ENCODE measurements around the gene SPI1.
A peak's percentile ranks its signal among the peaks of the same experiment; 100 is the strongest.

Gene SPI1

GRCh38 chr11:47378010-47378835 is at the start of gene SPI1:
Gene SPI1 (minus strand): TSS chr11:47378547. CDS start chr11:47378353, 194 bp downstream.
- no peak for DNase-seq

- DNase-seq: peak; percentile 99 to 100
Observed at GRCh38 chr11:47426062-47426956, 48.0 kb upstream of the SPI1 start, which contains the start of gene PSMC3. Gene PSMC3 (minus strand): TSS chr11:47426439. CDS start chr11:47426279, 160 bp downstream.

GRCh38 chr11:47425611-47426010 is 47.3 kb upstream of the SPI1 start:
- DNase-seq: no peak

GRCh38 chr11:47418454-47419259 is 40.3 kb upstream of the SPI1 start:
- no peak for DNase-seq

GRCh38 chr11:47417712-47418111 is 39.4 kb upstream of the SPI1 start:
- DNase-seq: no peak

- DNase-seq: no peak
Observed at GRCh38 chr11:47415949-47416472, 37.7 kb upstream of the SPI1 start.

GRCh38 chr11:47415091-47415854 is 36.9 kb upstream of the SPI1 start:
- no peak for DNase-seq

GRCh38 chr11:47414685-47415070 is 36.3 kb upstream of the SPI1 start:
- no peak for DNase-seq

GRCh38 chr11:47413908-47414684 is 35.7 kb upstream of the SPI1 start:
- no peak for DNase-seq

GRCh38 chr11:47413351-47413750 is 35.0 kb upstream of the SPI1 start:
- DNase-seq: no peak

- peak; percentile 62 for DNase-seq
Observed at GRCh38 chr11:47411884-47412746, 33.8 kb upstream of the SPI1 start.

- no peak for DNase-seq
Observed at GRCh38 chr11:47410370-47411264, 32.3 kb upstream of the SPI1 start.

GRCh38 chr11:47409440-47410369 is 31.4 kb upstream of the SPI1 start:
- DNase-seq: no peak

GRCh38 chr11:47408598-47409439 is 30.5 kb upstream of the SPI1 start:
- no peak for DNase-seq

GRCh38 chr11:47407746-47408590 is 29.6 kb upstream of the SPI1 start, which contains the start of gene SLC39A13:
Gene SLC39A13 (plus strand): TSS chr11:47408590. CDS start chr11:47410095, 1,505 bp downstream.
- peak; percentile 92 to 95 for DNase-seq
